ENCODE results near the gene RASSF5. TPM values are rescaled to one million over a fixed set of nuclear protein-coding genes. Genes with fewer than 3 reads are reported as not detected.

RASSF5 gene
- total and polyA plus RNA-seq, 9 of the 15 experiments (the other 6 are each of a cell fraction or from before 2014, with no cell fraction given), result 6.1 to 41.0 (median 25.2) TPM

- TF ChIP-seq, protein P1, sequence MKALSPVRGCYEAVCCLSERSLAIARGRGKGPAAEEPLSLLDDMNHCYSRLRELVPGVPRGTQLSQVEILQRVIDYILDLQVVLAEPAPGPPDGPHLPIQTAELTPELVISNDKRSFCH (CRISPR knock-in tag; IDR thresholded peaks at IDR 0.05), result no peak
- TF ChIP-seq, protein P1 (tag; IDR thresholded peaks at IDR 0.05), result peak; percentile 17
- TF ChIP-seq, protein P2, sequence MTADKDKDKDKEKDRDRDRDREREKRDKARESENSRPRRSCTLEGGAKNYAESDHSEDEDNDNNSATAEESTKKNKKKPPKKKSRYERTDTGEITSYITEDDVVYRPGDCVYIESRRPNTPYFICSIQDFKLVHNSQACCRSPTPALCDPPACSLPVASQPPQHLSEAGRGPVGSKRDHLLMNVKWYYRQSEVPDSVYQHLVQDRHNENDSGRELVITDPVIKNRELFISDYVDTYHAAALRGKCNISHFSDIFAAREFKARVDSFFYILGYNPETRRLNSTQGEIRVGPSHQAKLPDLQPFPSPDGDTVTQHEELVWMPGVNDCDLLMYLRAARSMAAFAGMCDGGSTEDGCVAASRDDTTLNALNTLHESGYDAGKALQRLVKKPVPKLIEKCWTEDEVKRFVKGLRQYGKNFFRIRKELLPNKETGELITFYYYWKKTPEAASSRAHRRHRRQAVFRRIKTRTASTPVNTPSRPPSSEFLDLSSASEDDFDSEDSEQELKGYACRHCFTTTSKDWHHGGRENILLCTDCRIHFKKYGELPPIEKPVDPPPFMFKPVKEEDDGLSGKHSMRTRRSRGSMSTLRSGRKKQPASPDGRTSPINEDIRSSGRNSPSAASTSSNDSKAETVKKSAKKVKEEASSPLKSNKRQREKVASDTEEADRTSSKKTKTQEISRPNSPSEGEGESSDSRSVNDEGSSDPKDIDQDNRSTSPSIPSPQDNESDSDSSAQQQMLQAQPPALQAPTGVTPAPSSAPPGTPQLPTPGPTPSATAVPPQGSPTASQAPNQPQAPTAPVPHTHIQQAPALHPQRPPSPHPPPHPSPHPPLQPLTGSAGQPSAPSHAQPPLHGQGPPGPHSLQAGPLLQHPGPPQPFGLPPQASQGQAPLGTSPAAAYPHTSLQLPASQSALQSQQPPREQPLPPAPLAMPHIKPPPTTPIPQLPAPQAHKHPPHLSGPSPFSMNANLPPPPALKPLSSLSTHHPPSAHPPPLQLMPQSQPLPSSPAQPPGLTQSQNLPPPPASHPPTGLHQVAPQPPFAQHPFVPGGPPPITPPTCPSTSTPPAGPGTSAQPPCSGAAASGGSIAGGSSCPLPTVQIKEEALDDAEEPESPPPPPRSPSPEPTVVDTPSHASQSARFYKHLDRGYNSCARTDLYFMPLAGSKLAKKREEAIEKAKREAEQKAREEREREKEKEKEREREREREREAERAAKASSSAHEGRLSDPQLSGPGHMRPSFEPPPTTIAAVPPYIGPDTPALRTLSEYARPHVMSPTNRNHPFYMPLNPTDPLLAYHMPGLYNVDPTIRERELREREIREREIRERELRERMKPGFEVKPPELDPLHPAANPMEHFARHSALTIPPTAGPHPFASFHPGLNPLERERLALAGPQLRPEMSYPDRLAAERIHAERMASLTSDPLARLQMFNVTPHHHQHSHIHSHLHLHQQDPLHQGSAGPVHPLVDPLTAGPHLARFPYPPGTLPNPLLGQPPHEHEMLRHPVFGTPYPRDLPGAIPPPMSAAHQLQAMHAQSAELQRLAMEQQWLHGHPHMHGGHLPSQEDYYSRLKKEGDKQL (CRISPR knock-in tag; IDR thresholded peaks at IDR 0.05; ENCODE audit: borderline replicate concordance), result no peak
- TF ChIP-seq GATAD2B (IDR thresholded peaks at IDR 0.05; ENCODE audit: borderline replicate concordance) (no peak), RAD21 (CRISPR knock-in tag; conservative IDR thresholded peaks at IDR 0.05 in 1 of 2, IDR thresholded peaks at IDR 0.05 in 1 of 2) (peak in 1 of 2 experiments; percentile 43; a peak in 2 of 4 replicates), ZBTB12 (CRISPR knock-in tag; IDR thresholded peaks at IDR 0.05) (no peak), ATF7 (IDR thresholded peaks at IDR 0.05) (0 out of 2 replicates have a peak, but pooled peaks have one; percentile 40), PHB (CRISPR knock-in tag; IDR thresholded peaks at IDR 0.05) (no peak), HNRNPL (IDR thresholded peaks at IDR 0.05; ENCODE audit: low read depth, low read length) (no peak), ZBTB17 (CRISPR knock-in tag; IDR thresholded peaks at IDR 0.05) (no peak), MAFF (IDR thresholded peaks at IDR 0.05; ENCODE audit: low read length) (peak; percentile 36; the same call in 1 of the 2 replicates)
- TF ChIP-seq, protein P3, sequence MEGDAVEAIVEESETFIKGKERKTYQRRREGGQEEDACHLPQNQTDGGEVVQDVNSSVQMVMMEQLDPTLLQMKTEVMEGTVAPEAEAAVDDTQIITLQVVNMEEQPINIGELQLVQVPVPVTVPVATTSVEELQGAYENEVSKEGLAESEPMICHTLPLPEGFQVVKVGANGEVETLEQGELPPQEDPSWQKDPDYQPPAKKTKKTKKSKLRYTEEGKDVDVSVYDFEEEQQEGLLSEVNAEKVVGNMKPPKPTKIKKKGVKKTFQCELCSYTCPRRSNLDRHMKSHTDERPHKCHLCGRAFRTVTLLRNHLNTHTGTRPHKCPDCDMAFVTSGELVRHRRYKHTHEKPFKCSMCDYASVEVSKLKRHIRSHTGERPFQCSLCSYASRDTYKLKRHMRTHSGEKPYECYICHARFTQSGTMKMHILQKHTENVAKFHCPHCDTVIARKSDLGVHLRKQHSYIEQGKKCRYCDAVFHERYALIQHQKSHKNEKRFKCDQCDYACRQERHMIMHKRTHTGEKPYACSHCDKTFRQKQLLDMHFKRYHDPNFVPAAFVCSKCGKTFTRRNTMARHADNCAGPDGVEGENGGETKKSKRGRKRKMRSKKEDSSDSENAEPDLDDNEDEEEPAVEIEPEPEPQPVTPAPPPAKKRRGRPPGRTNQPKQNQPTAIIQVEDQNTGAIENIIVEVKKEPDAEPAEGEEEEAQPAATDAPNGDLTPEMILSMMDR (IDR thresholded peaks at IDR 0.05 in 2 of 3, conservative IDR thresholded peaks at IDR 0.05 in 1 of 3; ENCODE audit: insufficient read depth in 2 of 3, low read depth in 1 of 3, low read length in 3 of 3), result peak; percentile 35 to 51 (median 42); a peak in 4 of 6 replicates
- TF ChIP-seq, protein P4, sequence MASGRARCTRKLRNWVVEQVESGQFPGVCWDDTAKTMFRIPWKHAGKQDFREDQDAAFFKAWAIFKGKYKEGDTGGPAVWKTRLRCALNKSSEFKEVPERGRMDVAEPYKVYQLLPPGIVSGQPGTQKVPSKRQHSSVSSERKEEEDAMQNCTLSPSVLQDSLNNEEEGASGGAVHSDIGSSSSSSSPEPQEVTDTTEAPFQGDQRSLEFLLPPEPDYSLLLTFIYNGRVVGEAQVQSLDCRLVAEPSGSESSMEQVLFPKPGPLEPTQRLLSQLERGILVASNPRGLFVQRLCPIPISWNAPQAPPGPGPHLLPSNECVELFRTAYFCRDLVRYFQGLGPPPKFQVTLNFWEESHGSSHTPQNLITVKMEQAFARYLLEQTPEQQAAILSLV (tag; IDR thresholded peaks at IDR 0.05), result no peak
- TF ChIP-seq, protein P5, sequence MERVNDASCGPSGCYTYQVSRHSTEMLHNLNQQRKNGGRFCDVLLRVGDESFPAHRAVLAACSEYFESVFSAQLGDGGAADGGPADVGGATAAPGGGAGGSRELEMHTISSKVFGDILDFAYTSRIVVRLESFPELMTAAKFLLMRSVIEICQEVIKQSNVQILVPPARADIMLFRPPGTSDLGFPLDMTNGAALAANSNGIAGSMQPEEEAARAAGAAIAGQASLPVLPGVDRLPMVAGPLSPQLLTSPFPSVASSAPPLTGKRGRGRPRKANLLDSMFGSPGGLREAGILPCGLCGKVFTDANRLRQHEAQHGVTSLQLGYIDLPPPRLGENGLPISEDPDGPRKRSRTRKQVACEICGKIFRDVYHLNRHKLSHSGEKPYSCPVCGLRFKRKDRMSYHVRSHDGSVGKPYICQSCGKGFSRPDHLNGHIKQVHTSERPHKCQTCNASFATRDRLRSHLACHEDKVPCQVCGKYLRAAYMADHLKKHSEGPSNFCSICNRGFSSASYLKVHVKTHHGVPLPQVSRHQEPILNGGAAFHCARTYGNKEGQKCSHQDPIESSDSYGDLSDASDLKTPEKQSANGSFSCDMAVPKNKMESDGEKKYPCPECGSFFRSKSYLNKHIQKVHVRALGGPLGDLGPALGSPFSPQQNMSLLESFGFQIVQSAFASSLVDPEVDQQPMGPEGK (CRISPR knock-in tag; IDR thresholded peaks at IDR 0.05; ENCODE audit: borderline replicate concordance), result no peak
Observed at GRCh38 chr1:206469933-206470691, 37.2 kb upstream of the RASSF5 start, which contains the start of gene IKBKE (continued).

Measured in K562 (cell line).